HTR-8/SVneo (cell line): ENCODE data around the gene MOB3A.

Experiments
- DNase-seq: peaks from one replicate; pipeline ENCODE4 v3.0.0; 2011; ENCODE audit warnings: low spot score, mixed read lengths; ENCODE audit not compliant: insufficient read length
- FAIRE-seq: peaks from 2 replicates; lab custom pipeline; 2011; peaks lifted over from hg19 to GRCh38; lab: Jason Lieb, UNC

MOB3A gene

DNA sequence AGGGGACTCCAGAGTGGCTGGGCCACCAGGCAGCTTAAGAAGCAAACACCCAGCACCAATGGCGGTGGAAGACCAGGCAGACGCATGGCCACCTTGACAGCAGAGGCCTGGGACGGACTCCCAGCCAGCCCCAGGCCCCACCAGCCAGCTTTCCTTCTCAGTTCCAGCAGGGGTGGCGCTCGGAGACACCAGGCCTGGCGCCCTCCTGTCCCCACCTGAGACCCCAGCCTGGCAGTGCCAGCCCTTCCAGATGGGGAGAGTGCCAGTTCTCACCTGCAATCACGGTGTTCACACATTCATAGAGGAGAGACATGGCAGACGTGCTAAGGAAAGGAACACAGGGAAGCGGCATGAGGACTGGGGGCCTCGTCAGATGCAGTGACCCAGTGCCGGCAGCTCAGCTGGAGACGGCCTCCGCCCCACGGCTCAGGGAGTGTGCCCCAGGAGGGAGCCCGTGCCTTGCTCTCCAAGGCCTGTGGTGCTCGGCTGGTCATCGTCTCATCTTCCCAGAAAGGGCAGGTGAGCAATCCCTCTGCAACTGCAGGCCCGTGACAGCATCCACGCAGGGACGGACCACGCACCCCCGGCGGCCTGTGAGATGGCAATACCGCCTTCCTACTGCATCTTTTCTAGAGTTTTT is 30.9 kb upstream of the MOB3A start:
- DNase-seq (no peak), FAIRE-seq (no peak)

- FAIRE-seq = no peak
- DNase-seq = peak; percentile 14
Observed at GRCh38 chr19:2123682-2124387, 27.7 kb upstream of the MOB3A start.

- DNase-seq = no peak
- no peak for FAIRE-seq
Observed at GRCh38 chr19:2122982-2123381, 26.9 kb upstream of the MOB3A start.

GRCh38 chr19:2122251-2122650 is 26.1 kb upstream of the MOB3A start:
- no peak for DNase-seq
- FAIRE-seq = no peak

DNA sequence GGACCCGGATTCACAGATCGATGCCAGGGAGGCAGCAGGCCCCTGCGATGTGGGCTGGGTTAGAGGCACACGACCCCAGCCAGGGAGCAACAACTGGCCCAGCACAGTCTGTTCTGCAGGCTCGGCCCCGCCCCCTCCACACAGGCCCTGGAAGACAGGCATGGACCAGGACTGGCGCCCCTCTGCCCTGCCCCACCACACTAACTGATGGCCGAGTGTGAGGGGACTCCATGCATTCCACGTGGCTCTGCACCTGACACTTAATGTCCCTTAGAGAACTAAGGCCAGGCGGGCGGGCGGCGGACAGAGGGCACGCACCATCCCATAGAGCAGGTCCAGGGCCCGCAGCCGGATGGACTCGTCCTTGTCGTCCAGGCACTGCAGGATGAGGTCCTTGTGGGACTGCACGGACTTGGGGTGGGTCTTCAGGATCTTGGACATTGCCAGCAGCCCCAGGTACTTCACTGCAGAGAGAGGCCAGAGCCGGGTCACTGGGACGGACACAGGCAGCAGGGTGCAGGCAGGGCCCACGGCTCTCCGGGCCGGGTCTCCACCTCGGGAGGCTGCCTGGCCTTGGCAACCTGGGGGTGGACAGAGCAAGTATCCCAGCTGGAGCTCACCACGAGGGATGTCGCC is 25.4 kb upstream of the MOB3A start:
- FAIRE-seq (no peak), DNase-seq (no peak)

GRCh38 chr19:2120821-2121220 is 24.7 kb upstream of the MOB3A start:
- FAIRE-seq (no peak), DNase-seq (no peak)

DNA sequence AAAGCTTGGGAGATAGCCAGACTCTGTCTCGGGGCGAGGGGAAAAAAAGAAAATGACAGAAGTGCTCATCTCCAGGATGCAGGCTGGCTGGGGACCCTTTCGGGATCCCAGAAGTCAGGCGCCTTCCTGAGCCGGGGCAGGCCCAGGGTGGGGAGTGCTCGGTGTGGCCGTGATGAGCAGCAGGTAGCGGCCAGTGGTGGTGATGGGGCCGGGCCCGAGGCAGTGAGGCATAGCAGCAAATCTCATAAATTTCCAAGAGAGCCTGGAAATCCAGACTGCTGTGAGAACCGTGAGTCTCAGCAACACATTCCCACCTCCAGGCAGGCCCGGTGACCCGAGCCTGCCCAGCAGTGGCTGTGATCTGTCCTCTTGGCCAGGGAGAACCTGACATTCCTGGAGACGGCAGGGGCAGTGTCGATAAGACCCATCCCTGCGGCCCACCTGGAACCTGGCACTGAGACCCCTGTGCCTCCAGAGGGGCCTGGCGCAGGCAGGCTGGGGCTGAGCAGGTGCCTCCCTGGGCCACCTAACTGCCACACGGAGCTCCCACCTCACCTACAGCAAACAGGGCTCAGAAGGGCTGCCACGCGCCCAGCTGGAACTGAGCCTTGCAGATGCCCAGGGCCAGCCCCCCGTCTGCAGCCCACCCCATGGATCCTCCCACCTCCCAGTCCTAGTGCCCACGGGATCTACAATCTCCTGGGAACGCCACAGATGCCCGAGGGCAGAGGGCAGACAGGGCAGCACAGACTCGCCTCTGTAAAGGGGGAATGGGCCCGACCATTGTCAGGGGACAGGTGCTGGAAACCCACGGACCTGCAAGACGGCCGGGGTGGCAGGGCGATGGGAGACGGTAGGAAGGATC is 24.0 kb upstream of the MOB3A start:
- FAIRE-seq (no peak), DNase-seq (no peak)

GRCh38 chr19:2118438-2118837 is 22.3 kb upstream of the MOB3A start:
- no peak for FAIRE-seq
- DNase-seq = no peak

DNA sequence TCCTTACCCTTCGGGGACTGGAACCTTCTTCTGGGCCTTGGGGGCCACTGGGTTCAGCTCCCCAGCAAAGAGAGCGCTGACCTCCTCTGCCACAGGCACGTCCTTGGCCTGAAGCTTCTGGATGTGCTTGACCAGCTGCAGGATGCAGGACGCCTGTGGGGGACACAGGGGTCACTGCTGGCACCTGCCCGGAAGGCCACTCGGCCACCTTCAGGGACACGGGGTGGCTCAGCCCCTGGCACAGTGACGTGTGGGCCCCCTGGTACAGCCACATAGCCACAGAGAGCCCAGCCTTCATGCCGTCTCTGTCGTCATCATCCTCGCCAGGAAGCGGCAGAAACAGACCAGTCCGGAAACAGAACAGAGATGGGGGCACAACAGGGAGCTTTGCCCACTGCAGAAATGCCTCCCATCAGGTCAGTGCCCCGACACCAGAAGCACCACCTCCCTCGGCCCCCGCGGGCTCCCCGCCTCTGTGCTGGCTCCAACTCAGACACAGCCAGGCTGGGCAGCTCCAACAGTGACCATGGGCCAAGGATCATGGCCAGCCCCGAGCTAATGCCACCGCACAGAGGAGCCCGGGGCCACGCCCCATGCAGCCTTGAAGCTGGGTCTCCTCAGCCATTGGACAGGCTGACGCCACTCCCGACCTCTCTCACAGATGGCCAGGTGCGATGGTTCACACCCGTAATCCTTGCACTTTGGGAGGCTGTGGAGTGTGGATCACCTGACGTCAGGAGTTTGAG is 21.3 kb upstream of the MOB3A start:
- no peak for FAIRE-seq
- DNase-seq = no peak

DNA sequence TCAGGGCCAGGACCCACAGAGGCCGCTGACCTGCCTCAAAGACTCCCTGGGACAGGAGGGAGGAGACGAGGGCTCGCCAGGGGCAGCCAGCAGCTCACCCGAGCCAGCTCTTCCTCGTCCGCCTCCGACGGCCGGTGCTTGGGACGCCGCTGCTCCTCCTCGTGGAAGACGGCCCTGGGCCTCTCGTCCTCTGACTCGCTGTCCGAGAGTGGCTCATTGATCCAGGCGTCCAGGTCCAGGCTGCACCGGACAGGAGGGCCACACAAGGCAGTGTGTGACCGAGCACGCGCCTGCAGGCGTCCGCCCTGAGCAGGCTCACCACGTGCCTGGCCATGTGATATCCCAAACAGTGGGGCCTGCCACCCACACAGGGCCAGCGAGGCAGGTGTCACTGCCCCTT is 20.4 kb upstream of the MOB3A start:
- FAIRE-seq (no peak), DNase-seq (no peak)

DNA sequence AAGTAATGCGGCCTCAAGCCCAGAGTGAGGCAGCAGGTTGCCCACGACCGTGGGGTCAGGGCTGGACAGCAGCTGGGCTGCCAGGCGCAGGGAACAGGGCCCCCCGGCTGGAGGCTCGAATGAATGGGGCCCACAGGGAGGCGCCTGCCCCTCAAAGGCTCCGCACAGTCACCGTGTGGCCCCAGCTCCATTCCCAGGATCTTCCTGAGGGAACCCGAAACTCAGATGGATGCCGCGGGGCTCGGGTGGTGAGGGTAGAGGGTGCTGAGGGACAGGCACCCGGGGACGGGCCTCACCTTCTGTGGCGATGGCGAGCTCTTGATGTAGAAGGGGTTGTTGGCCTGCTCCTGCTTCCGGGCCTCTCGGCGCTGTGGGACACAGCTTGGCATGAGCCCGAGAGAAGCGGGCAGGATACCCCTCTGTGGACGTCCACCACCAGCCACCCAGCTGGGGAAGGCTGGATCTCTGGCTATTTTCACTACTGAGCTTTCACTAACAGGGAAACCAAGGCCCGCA is 19.8 kb upstream of the MOB3A start:
- DNase-seq (no peak), FAIRE-seq (no peak)

DNA sequence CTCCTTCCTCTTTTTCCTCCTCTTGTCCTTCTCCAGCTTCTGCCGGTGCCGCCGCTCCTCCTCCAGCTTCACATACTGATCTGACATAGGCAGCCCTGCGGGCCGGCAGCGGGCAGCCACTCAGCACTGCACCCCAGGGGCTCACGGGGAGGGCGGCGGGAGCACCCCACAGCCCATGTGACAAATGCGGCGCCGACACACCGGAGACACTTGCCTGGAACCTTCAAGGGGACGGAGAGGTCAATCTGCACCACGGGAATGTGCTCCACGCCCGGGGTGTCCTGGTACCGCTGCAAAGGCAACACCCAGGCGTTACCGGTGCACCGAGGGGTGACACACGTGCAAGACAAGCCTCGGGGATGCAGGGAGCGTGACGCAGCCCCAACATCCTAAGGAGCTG is 19.2 kb upstream of the MOB3A start:
- FAIRE-seq (no peak), DNase-seq (no peak)

- DNase-seq (no peak), FAIRE-seq (no peak)
Observed at GRCh38 chr19:2114821-2115220, 18.7 kb upstream of the MOB3A start.

GRCh38 chr19:2114218-2114617 is 18.1 kb upstream of the MOB3A start:
- FAIRE-seq (no peak), DNase-seq (no peak)

DNA sequence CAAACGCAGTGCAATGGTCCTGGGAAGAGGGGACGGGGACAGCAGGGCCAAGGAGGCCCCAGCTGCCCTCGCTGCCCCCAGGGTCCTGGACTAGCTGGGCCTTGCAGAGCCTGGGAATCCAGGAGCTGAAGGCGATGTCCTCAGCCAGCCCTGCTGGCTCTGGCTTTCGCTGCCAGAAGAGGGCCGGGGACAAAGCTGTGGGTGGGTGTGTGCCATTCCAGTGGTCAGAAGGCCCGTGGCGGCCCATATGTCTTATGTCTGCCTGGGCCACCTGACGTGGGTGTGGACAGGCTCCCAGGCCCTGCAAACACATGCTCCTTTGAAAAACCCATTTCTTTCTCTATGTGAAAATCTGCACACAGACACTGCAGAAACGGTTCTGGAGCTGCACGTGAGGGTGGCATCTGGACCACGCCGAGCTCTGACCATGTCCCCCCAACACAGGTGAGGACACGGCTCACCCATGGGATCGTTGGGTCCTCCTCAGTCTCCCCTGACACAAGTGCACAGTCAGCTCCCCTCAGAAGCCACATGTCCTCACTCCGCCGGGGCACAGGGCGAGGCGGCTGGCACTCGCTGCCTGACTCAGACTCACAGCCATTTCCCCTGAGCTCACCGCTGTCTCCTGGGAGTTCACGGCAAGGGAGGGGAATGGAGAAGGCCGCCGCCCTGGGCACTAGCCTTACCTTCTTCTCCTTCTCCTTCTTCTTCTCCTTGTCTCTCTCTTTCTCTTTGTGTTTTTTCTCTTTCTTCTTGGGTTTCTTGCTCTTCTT is 17.5 kb upstream of the MOB3A start:
- no peak for FAIRE-seq

DNA sequence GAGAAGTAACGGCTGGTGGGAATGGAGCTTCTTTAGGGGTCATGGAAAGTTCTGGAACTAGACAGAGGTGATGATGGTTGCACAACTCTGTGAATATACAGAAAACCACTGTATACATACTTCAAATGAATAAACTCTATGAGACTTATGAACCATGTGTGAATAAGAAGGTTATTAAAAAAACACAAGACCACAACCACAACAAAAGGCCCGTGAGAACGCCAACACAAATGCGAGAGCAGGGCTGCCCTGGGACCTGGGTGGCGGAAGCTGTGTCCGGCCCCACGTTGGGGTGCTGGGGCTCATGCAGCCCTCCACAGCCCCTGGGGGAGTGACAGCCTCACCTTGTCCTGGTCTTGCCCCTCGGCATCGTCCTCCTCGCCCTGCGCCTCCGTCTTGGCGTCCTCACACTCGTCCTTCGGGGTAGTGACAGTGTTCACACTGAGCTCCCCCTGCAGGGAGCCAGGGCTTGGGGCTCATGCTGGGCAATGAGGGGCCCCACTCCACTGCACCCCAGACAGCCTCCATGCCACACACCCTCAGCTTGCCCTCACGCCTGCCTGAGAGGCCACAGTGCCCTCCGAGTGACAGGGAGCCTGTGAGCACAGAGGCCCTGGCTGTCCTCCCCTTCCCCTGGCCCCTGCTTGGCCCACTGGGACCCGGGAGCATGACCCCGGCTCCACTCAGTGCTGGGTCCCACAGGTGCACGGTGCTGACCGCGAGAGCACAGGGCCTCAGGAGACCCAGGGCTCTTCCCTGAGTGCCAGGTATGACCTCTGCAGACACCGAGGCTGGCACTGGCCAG is 16.6 kb upstream of the MOB3A start:
- no peak for FAIRE-seq

More for the DNA sequence above, 17.5 kb upstream of the MOB3A start:
- no peak for DNase-seq

GRCh38 chr19:2111886-2112285 is 15.8 kb upstream of the MOB3A start:
- FAIRE-seq (no peak), DNase-seq (no peak)

More for the DNA sequence above, 16.6 kb upstream of the MOB3A start:
- DNase-seq = no peak

DNA sequence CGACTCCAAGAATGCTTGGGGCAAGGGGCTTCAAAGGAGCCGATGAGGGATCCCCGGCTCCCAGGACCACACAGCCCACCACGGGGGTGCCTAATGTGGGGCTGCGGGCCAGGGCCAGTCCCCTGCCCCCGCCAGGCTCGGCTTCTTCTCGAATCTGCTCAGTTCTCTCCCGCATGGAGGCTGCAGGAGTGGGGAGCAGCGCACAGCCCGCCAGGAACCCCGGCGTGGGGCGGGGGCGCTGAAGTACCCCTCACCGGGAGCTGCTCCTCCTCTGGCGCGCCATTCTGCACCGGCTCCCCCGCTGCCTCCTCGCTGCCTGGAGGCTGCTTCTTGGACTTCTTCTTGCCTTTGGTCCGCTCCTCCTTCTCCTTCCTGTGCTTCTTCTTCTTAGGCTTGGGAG is 15.3 kb upstream of the MOB3A start:
- FAIRE-seq = no peak
- no peak for DNase-seq
